GM10248 (cell line): ENCODE measurements around the gene PDE1C.
"Not testable (repeated sequence)": the region's sequence is repeated elsewhere in the genome, so short reads cannot be mapped to it uniquely, and the experiment has no call there.

ENCODE experiments used
- CTCF ChIA-PET: fragments of 300-600 bp; sonication (Branson Sonifier 250); formaldehyde crosslinking; extraction: SDS; loops from one replicate; lab custom pipeline; 2021; ENCODE audit warnings: antibody characterized with exemption; lab: Yijun Ruan, JAX
- POLR2A ChIA-PET: fragments of 350-650 bp; sonication (Branson Sonifier 250); formaldehyde crosslinking; extraction: SDS; loops from one replicate; lab custom pipeline; 2020; ENCODE audit warnings: antibody characterized with exemption; lab: Yijun Ruan, JAX
- DNase-seq: peaks from one replicate; pipeline ENCODE4 v3.0.0; 2012; ENCODE audit errors: extremely low spot score
- TF ChIP-seq, protein P1 (sequence below): IDR thresholded peaks from 2 replicates; pipeline ENCODE4 v1.5.1; 2012; ENCODE audit warnings: mild to moderate bottlenecking, low read depth; ENCODE audit errors: extremely low read depth, missing control alignments, control extremely low read depth

The PDE1C gene

DNA sequence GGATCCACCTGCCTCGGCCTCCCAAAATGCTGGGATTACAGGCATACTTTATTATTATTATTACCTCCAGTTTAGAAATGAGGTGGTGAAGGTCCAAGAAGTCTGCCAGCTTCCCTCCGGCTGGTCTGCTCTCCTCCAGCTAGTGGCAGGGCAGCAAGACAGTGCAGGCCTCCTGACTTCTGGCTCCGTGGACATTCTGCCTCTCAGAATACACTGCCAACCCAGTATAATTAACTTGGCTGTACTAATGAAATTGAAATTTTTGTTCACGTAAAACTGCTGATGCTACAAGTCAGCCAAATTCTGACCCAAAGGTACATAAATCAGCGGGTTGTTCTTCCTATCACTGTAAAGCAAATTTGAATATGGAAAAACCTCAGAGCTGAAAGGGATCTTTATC lies 7.6 kb upstream of the PDE1C start:
- no peak for DNase-seq
- ChIA-PET POLR2A (no interaction called here), CTCF (no interaction called here)
- TF ChIP-seq, protein P1, sequence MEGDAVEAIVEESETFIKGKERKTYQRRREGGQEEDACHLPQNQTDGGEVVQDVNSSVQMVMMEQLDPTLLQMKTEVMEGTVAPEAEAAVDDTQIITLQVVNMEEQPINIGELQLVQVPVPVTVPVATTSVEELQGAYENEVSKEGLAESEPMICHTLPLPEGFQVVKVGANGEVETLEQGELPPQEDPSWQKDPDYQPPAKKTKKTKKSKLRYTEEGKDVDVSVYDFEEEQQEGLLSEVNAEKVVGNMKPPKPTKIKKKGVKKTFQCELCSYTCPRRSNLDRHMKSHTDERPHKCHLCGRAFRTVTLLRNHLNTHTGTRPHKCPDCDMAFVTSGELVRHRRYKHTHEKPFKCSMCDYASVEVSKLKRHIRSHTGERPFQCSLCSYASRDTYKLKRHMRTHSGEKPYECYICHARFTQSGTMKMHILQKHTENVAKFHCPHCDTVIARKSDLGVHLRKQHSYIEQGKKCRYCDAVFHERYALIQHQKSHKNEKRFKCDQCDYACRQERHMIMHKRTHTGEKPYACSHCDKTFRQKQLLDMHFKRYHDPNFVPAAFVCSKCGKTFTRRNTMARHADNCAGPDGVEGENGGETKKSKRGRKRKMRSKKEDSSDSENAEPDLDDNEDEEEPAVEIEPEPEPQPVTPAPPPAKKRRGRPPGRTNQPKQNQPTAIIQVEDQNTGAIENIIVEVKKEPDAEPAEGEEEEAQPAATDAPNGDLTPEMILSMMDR, result no peak

DNA sequence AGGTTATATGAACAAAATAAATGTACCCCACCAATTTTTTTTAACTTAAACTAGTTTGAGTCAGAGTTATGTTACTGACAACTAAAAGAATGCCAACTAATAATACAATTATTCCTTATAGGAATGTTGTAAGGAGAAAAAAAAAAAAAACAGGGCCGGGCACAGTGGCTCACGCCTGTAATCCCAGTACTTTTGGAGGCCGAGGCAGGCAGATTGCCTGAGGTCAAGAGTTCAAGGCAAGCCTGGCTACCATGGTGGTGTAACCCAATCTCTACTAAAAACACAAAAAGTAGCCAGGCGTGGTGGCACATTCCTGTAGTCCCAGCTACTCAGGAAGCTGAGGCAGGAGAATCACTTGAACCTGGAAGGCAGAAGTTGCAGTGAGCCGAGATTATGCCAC lies 6.6 kb upstream of the PDE1C start:
- POLR2A ChIA-PET, CTCF ChIA-PET, DNase-seq: not testable (repeated sequence)

- ChIA-PET CTCF (no interaction called here), POLR2A (no interaction called here)
- TF ChIP-seq, protein P1, result no peak
- no peak for DNase-seq
These were observed 5.4 kb upstream of the PDE1C start for GRCh38 chr7:32075612-32076011.

GRCh38 chr7:32074787-32075585 lies 4.8 kb upstream of the PDE1C start:
- CTCF ChIA-PET, result no interaction called here
- no peak for DNase-seq
- POLR2A ChIA-PET, result no interaction called here
- TF ChIP-seq, protein P1, result no peak

DNA sequence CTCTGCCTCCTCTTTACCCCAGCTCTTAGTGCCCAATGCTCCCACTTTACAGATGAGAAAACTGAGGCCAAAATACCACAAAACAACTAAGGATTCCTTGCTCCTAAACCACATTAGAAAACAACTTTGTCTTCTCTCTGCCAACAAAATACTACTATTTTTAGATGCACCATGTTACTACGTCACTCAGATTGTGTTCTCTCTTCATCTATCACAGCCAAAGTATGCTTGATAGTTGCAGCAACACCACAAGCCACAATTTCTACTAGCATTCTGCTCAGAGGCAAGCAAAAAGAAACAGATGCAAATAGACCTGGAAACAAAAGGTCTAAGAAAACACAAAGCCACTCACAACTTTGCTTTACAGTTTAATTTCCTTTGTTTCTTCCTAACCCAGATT lies 3.3 kb upstream of the PDE1C start:
- no peak for DNase-seq
- CTCF ChIA-PET, result no interaction called here
- POLR2A ChIA-PET, result no interaction called here
- TF ChIP-seq, protein P1, result no peak

- CTCF ChIA-PET, result no interaction called here
These were observed 2.2 kb upstream of the PDE1C start for GRCh38 chr7:32072397-32072796.

More at GRCh38 chr7:32072397-32072796, 2.2 kb upstream of the PDE1C start:
- DNase-seq, result no peak
- POLR2A ChIA-PET, result interaction anchor here (0.6 kb wide), 1 partner anchor 14 kb away, joined by 4 read pairs; no protein-coding TSS in a partner anchor
- TF ChIP-seq, protein P1, result no peak
